B cell (primary cell): ENCODE results near the gene CEACAM21. TPM values are rescaled to one million over a fixed set of nuclear protein-coding genes. Genes with fewer than 3 reads are reported as not detected.

Source experiments
- ATAC-seq: fragments of 200-7000 bp; cut with Tn5 transposase; one replicate; pipeline ENCODE4 v1.10.0; 2021; ENCODE audit warnings: low read depth, mild to moderate bottlenecking, moderate number of reproducible peaks, moderate library complexity
- CTCF ChIA-PET: fragments of 350-600 bp; sonication (Branson Sonifier 250); formaldehyde crosslinking; loops from one replicate; lab custom pipeline; 2021; ENCODE audit warnings: antibody characterized with exemption, inconsistent platforms; lab: Charles Lee
- POLR2A ChIA-PET: fragments of 350-600 bp; sonication (Branson Sonifier 250); formaldehyde crosslinking; loops from one replicate; lab custom pipeline; 2021; ENCODE audit warnings: antibody characterized with exemption; lab: Charles Lee
- DNase-seq: peaks from one replicate; pipeline ENCODE4 v3.0.0; 2013
- H2AFZ ChIP-seq: 2 replicates; pipeline ENCODE4 v1.6.1; 2012; ENCODE audit warnings: mild to moderate bottlenecking, low read depth, low read length; ENCODE audit not compliant: insufficient read depth, poor library complexity, severe bottlenecking
- H3K27ac ChIP-seq, 2 donors: 1 replicate in 1 of 2; 2 replicates in 1 of 2; pipeline ENCODE4 v1.5.1; 2012 to 2013; ENCODE audit warnings: low read length in 2 of 2, mild to moderate bottlenecking in 2 of 2, moderate library complexity in 1 of 2
- H3K27me3 ChIP-seq, 4 experiments: fragments of 200-600 bp in 1 of 4; sonication (generic) in 1 of 4; replicated peaks in 1 of 4; 1 replicate in 2 of 4; 2 replicates in 2 of 4; pipeline versions ENCODE4 v1.6.1 to v1.7.0; 2013 to 2016; ENCODE audit warnings: low read length in 3 of 4, mild to moderate bottlenecking in 2 of 4, mixed read lengths in 1 of 4, moderate library complexity in 1 of 4; ENCODE audit not compliant: insufficient read depth in 4 of 4, control insufficient read depth in 3 of 4; ENCODE audit errors: control extremely low read depth in 1 of 4
- H3K36me3 ChIP-seq, 2 experiments: replicated peaks in 1 of 2; 1 replicate in 1 of 2; 2 replicates in 1 of 2; pipeline versions ENCODE4 v1.6.1 to v1.7.1; 2013; ENCODE audit warnings: low read length in 1 of 2; ENCODE audit not compliant: insufficient read depth in 2 of 2, control insufficient read depth in 1 of 2; ENCODE audit errors: control extremely low read depth in 1 of 2, extremely low read depth in 1 of 2
- H3K4me1 ChIP-seq, 2 donors: fragments of 200-600 bp in 1 of 2; sonication (generic) in 1 of 2; 1 replicate in 1 of 2; 2 replicates in 1 of 2; pipeline versions ENCODE4 v1.5.1 to v1.6.1; 2013 to 2017; ENCODE audit warnings: low read length in 2 of 2; ENCODE audit not compliant: control insufficient read depth in 2 of 2, insufficient read depth in 2 of 2
- H3K4me2 ChIP-seq: replicated peaks from 2 replicates; pipeline ENCODE3; 2012; ENCODE audit warnings: mild to moderate bottlenecking, low read depth, low read length; ENCODE audit not compliant: poor library complexity, severe bottlenecking
- H3K4me3 ChIP-seq, 5 experiments: fragments of 200-600 bp in 1 of 5; sonication (generic) in 1 of 5; 1 replicate in 3 of 5; 2 replicates in 2 of 5; pipeline versions ENCODE4 v1.5.1 to v1.7.0; 2011 to 2016; ENCODE audit warnings: low read length in 4 of 5, mild to moderate bottlenecking in 4 of 5, low read depth in 2 of 5, control low read depth in 1 of 5, moderate library complexity in 1 of 5; ENCODE audit not compliant: insufficient read depth in 1 of 5; ENCODE audit errors: control extremely low read depth in 1 of 5, extremely low read depth in 1 of 5
- H3K79me2 ChIP-seq: fragments of 200-600 bp; sonication (generic); one replicate; pipeline ENCODE4 v1.6.0; 2016; ENCODE audit warnings: low read length; ENCODE audit not compliant: control insufficient read depth, insufficient read depth
- H3K9ac ChIP-seq: fragments of 200-600 bp; sonication (generic); 2 replicates; pipeline ENCODE4 v1.6.1; 2017; ENCODE audit warnings: mild to moderate bottlenecking, low read length, moderate library complexity
- H3K9me3 ChIP-seq, 3 donors: one replicate each; pipeline versions ENCODE4 v1.6.1 to v1.7.1; 2013; ENCODE audit warnings: low read length in 2 of 3; ENCODE audit not compliant: control insufficient read depth in 2 of 3, insufficient read depth in 1 of 3; ENCODE audit errors: control extremely low read depth in 1 of 3
- H4K20me1 ChIP-seq: 2 replicates; pipeline ENCODE4 v1.6.0; 2012; ENCODE audit warnings: mild to moderate bottlenecking, low read length; ENCODE audit not compliant: insufficient read depth, control insufficient read depth, poor library complexity, severe bottlenecking
- H3K27ac Mint-ChIP-seq: one replicate; pipeline ENCODE4 v1.8.0; 2021; ENCODE audit warnings: mixed read lengths
- H3K27me3 Mint-ChIP-seq: one replicate; pipeline ENCODE4 v1.8.0; 2021; ENCODE audit warnings: mixed read lengths
- H3K4me1 Mint-ChIP-seq: one replicate; pipeline ENCODE4 v1.8.0; 2021; ENCODE audit warnings: mixed read lengths
- H3K4me3 Mint-ChIP-seq: one replicate; pipeline ENCODE4 v1.8.0; 2021; ENCODE audit warnings: mixed read lengths
- H3K9me3 Mint-ChIP-seq: one replicate; pipeline ENCODE4 v1.8.0; 2022; ENCODE audit warnings: mixed read lengths; ENCODE audit not compliant: insufficient read depth
- CTCF ChIP-seq: fragments of 200-600 bp; IDR thresholded peaks from one replicate; pipeline ENCODE4 v1.8.0; 2022; ENCODE audit warnings: antibody characterized with exemption, mild to moderate bottlenecking
- EZH2 ChIP-seq: IDR thresholded peaks from 2 replicates; pipeline ENCODE4 v1.6.1; 2012; ENCODE audit warnings: borderline replicate concordance, low read depth, mild to moderate bottlenecking, moderate library complexity, low read length; ENCODE audit not compliant: insufficient read depth, poor library complexity, severe bottlenecking
- WGBS: methylation state at CpG from one replicate; pipeline ENCODE4 v1.1.5; 2013; ENCODE audit warnings: missing lambda C conversion rate; ENCODE audit not compliant: insufficient coverage; 5-methylcytosine and 5-hydroxymethylcytosine counted together
- intact Hi-C: fragments of 100-400 bp; cut with micrococcal nuclease; formaldehyde crosslinking; loops from one replicate; pipeline ENCODE4 v1.10.0; 2022
- polyA plus RNA-seq: library from polyadenylated mRNA; depleted of rRNA; stranded (reverse); fragments of >200 nt; gene quantifications from 2 replicates; pipeline ENCODE4 v1.2.3, GENCODE V29; 2012
- total RNA-seq, 2 donors: library from RNA; stranded (reverse); fragments of 120-200 nt in 1 of 2; gene quantifications; 1 replicate in 1 of 2; 2 replicates in 1 of 2; pipeline versions ENCODE4 v1.2.3 to v1.2.4, GENCODE V29; 2013 to 2022

CEACAM21 gene
- total and polyA plus RNA-seq, 2 donors (not counting 1 experiment from before 2014, with no cell fraction given), result 18.9 to 27.3 TPM

GRCh38 chr19:41532526-41532925, 43.4 kb upstream of the CEACAM21 start:
- Mint-ChIP-seq H3K4me3 (no peak overlapping the region), H3K27me3 (no peaks in the 10 kb centered on the region), H3K27ac (no peak overlapping the region), H3K9me3 (peaks cover 12% of the 10 kb centered on the region), H3K4me1 (peaks cover 86% of the 10 kb centered on the region)
- POLR2A ChIA-PET, result interaction anchor here (1.1 to 1.5 kb wide), 2 partner anchors 14 to 21 kb away, joined by 3 read pairs; no protein-coding TSS in a partner anchor
- H3K27me3 ChIP-seq, result no peaks in the 10 kb centered on the region
- H3K36me3 ChIP-seq, result no peaks in the 10 kb centered on the region
- H3K27ac ChIP-seq, result peak overlapping the region in 1 of 2 donors; percentile 83
- peaks cover 73 to 87% of the 10 kb centered on the region in 2 donors for H3K4me1 ChIP-seq
- DNase-seq (no peak), ATAC-seq (no peak)
- H3K79me2 ChIP-seq, result peaks cover 27% of the 10 kb centered on the region
- H3K9ac ChIP-seq, result peak overlapping the region; percentile 66
- peaks cover 2 to 37% (median 19%) of the 10 kb centered on the region in 3 donors for H3K9me3 ChIP-seq
- TF ChIP-seq CTCF (no peak), EZH2 (no peak)
- intact Hi-C loops, result loop anchor here (5.0 kb wide), 1 partner anchor 270 kb away; the partner anchor contains the start of gene HNRNPUL1
- peak overlapping the region; percentile 75 for H3K4me2 ChIP-seq
- H4K20me1 ChIP-seq, result no peaks in the 10 kb centered on the region
- H2AFZ ChIP-seq, result no peak overlapping the region
- CTCF ChIA-PET, result interaction anchor here (0.6 to 12.0 kb wide), 10 partner anchors 11 to 188 kb away, joined by 3 to 163 read pairs (median 8); no protein-coding TSS in a partner anchor
- peak overlapping the region in 2 of 5 experiments; percentile 61 to 67 for H3K4me3 ChIP-seq

- DNase-seq, result no peak
- peak overlapping the region; percentile 75 for H3K4me2 ChIP-seq
- intact Hi-C loops, result loop anchor here (5.0 kb wide), 1 partner anchor 271 kb away; the partner anchor contains the start of gene HNRNPUL1
- H3K36me3 ChIP-seq, result no peaks in the 10 kb centered on the region
- no peak overlapping the region for H3K9ac ChIP-seq
- peaks cover 39% of the 10 kb centered on the region for H3K79me2 ChIP-seq
- POLR2A ChIA-PET, result interaction anchor here (0.6 to 1.1 kb wide), 2 partner anchors 13 to 23 kb away, joined by 3 read pairs; no protein-coding TSS in a partner anchor
- Mint-ChIP-seq H3K27me3 (no peaks in the 10 kb centered on the region), H3K27ac (peak overlapping the region; percentile 48), H3K4me3 (peak overlapping the region; percentile 61), H3K4me1 (peaks cover 83% of the 10 kb centered on the region), H3K9me3 (peaks cover 12% of the 10 kb centered on the region)
- no CpG with 5 or more reads among the region's 1 CpG for WGBS
- H3K27ac ChIP-seq, result peak overlapping the region; percentile 48 to 79
- CTCF ChIA-PET, result interaction anchor here (0.7 to 12.0 kb wide), 4 partner anchors 18 to 84 kb away, joined by 4 to 163 read pairs (median 8); no protein-coding TSS in a partner anchor
- peak overlapping the region in 1 of 5 experiments; percentile 6 for H3K4me3 ChIP-seq
- no peak for ATAC-seq
- H2AFZ ChIP-seq, result no peak overlapping the region
- no peaks in the 10 kb centered on the region for H4K20me1 ChIP-seq
- TF ChIP-seq EZH2, result no peak
- no peak for TF ChIP-seq CTCF
- peaks cover 74 to 86% of the 10 kb centered on the region in 2 donors for H3K4me1 ChIP-seq
- H3K27me3 ChIP-seq, result no peaks in the 10 kb centered on the region
- H3K9me3 ChIP-seq, result peaks cover 2 to 41% (median 24%) of the 10 kb centered on the region in 3 donors
These were observed 42.2 kb upstream of the CEACAM21 start for GRCh38 chr19:41533671-41534215.
